Measurements from ENCODE around the gene NTRK3. TPM values are rescaled to one million over a fixed set of nuclear protein-coding genes. Genes with fewer than 3 reads are reported as not detected.
A peak's percentile ranks its signal among the peaks of the same experiment; 100 is the strongest.

The NTRK3 gene
- total RNA-seq, 1 experiment from 2014 or later: not detected

- Histone ChIP-seq H3K4me1 (ENCODE audit: insufficient read depth, low read length) (no peaks in the 10 kb centered on the region), H3K27me3 (ENCODE audit: low read length) (no peaks in the 10 kb centered on the region), H4K20me1 (ENCODE audit: low read length) (no peaks in the 10 kb centered on the region), H3K27ac (ENCODE audit: low read length) (no peak overlapping the region), H3K9me3 (ENCODE audit: low read length) (no peaks in the 10 kb centered on the region), H3K9me2 (replicated peaks; ENCODE audit: low read length) (no peaks in the 10 kb centered on the region), H2AFZ (ENCODE audit: low read length) (no peak overlapping the region), H3K36me3 (ENCODE audit: low read depth, low read length) (no peaks in the 10 kb centered on the region), H3K4me3 (ENCODE audit: low read length) (no peak overlapping the region), H3K4me2 (ENCODE audit: low read length) (no peak overlapping the region), H3K9ac (ENCODE audit: low read length) (no peak overlapping the region), H3K79me2 (ENCODE audit: low read length) (no peaks in the 10 kb centered on the region), H3F3A (ENCODE audit: low read length, unreplicated experiment) (no peaks in the 10 kb centered on the region)
- TF ChIP-seq CTCF (conservative IDR thresholded peaks at IDR 0.05; ENCODE audit: low read depth, low read length): peak; percentile 56
- no peak for TF ChIP-seq EZH2 (IDR thresholded peaks at IDR 0.05; ENCODE audit: low read length, unreplicated experiment)
- ATAC-seq (no peak), DNase-seq (peak; percentile 42)
- intact Hi-C loops (cut with micrococcal nuclease): no loop called here
- BruUV-seq (replicated peaks): no TSS peak
- ChIA-PET POLR2A (ENCODE audit: unreplicated experiment) (no interaction called here), CTCF (no interaction called here)
Measured at GRCh38 chr15:88243895-88244787, 12.4 kb downstream of the NTRK3 start.

GRCh38 chr15:88242586-88243555, 13.7 kb downstream of the NTRK3 start:
- Histone ChIP-seq H2AFZ (ENCODE audit: low read length) (no peak overlapping the region), H3K4me3 (ENCODE audit: low read length) (no peak overlapping the region), H3K27me3 (ENCODE audit: low read length) (no peaks in the 10 kb centered on the region), H3K4me2 (ENCODE audit: low read length) (no peak overlapping the region), H4K20me1 (ENCODE audit: low read length) (no peaks in the 10 kb centered on the region), H3K79me2 (ENCODE audit: low read length) (no peaks in the 10 kb centered on the region), H3F3A (ENCODE audit: low read length, unreplicated experiment) (no peaks in the 10 kb centered on the region), H3K9ac (ENCODE audit: low read length) (no peak overlapping the region), H3K9me3 (ENCODE audit: low read length) (no peaks in the 10 kb centered on the region), H3K4me1 (ENCODE audit: insufficient read depth, low read length) (no peaks in the 10 kb centered on the region), H3K27ac (ENCODE audit: low read length) (no peak overlapping the region), H3K36me3 (ENCODE audit: low read depth, low read length) (no peaks in the 10 kb centered on the region), H3K9me2 (replicated peaks; ENCODE audit: low read length) (no peaks in the 10 kb centered on the region)
- ChIA-PET CTCF (no interaction called here), POLR2A (ENCODE audit: unreplicated experiment) (no interaction called here)
- no peak for TF ChIP-seq EZH2phosphoT487 (IDR thresholded peaks at IDR 0.05; ENCODE audit: borderline replicate concordance, low read length)
- TF ChIP-seq CTCF (conservative IDR thresholded peaks at IDR 0.05; ENCODE audit: low read depth, low read length): no peak
- no peak for TF ChIP-seq EZH2 (IDR thresholded peaks at IDR 0.05; ENCODE audit: low read length, unreplicated experiment)
- DNase-seq (no peak), ATAC-seq (no peak)
- no TSS peak for BruUV-seq (replicated peaks)
- intact Hi-C loops (cut with micrococcal nuclease): no loop called here

Measured in PC-3 (cell line).